Measurements from ENCODE around the gene CCDC85B. TPM values are rescaled to one million over a fixed set of nuclear protein-coding genes. Genes with fewer than 3 reads are reported as not detected.

Gene CCDC85B
- total RNA-seq, 1 donor from 2014 or later: 12.8 TPM

DNA sequence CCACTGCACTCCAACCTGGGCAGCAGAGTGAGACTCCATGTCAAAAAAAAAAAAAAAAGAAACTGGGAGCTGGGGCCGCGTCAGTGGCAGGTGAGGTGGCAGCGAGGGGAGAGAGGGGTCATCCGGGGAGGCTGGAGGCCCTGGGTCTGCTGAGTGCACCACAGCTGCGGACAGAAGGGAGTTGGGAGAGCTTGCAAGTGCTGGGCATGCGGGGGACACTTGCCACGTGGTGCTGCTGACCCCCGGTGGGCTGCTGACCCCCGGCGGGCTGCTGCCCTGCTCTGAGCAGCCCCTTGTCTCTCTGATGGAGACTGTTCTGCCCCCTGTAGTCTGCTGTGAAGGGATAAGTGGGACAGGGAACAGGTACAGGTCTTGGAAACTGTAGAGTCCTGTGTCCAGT is 31.4 kb downstream of the CCDC85B start:
- peak overlapping the region; percentile 2 for H3K4me3 Mint-ChIP-seq
- peaks cover 14% of the 10 kb centered on the region for H3K4me1 Mint-ChIP-seq
- H3K27ac Mint-ChIP-seq: no peak overlapping the region
- no peaks in the 10 kb centered on the region for H3K9me3 Mint-ChIP-seq
- H3K36me3 Mint-ChIP-seq: peaks cover 17% of the 10 kb centered on the region
- no peak for DNase-seq (ENCODE audit: low spot score in 2 of 2, unreplicated experiment in 2 of 2)
- H3K27me3 Mint-ChIP-seq (ENCODE audit: low read depth): no peaks in the 10 kb centered on the region
- TF ChIP-seq, protein P1, sequence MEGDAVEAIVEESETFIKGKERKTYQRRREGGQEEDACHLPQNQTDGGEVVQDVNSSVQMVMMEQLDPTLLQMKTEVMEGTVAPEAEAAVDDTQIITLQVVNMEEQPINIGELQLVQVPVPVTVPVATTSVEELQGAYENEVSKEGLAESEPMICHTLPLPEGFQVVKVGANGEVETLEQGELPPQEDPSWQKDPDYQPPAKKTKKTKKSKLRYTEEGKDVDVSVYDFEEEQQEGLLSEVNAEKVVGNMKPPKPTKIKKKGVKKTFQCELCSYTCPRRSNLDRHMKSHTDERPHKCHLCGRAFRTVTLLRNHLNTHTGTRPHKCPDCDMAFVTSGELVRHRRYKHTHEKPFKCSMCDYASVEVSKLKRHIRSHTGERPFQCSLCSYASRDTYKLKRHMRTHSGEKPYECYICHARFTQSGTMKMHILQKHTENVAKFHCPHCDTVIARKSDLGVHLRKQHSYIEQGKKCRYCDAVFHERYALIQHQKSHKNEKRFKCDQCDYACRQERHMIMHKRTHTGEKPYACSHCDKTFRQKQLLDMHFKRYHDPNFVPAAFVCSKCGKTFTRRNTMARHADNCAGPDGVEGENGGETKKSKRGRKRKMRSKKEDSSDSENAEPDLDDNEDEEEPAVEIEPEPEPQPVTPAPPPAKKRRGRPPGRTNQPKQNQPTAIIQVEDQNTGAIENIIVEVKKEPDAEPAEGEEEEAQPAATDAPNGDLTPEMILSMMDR (IDR thresholded peaks at IDR 0.05; ENCODE audit: unreplicated experiment): no peak

DNA sequence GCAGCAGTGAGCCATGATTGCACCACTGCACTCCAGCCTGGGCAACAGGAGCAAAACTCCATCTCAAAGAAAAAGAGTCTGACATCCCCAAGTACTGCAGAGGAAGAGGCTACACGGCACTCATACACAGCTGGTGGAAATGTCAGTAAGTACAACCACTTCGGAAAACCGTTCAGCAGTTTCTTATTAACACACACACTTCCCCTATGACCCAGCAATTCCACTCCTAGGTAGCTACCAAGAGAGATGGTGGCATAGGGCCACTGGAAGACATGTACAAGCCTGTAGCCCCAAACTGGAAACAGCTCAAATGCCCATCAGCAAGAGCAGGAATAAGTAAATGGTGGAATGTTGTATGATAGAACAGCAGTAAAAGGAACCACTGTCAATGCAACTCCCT is 32.1 kb downstream of the CCDC85B start:
- DNase-seq (ENCODE audit: low spot score in 2 of 2, unreplicated experiment in 2 of 2): no peak
- no peak overlapping the region for H3K27ac Mint-ChIP-seq
- no peaks in the 10 kb centered on the region for H3K9me3 Mint-ChIP-seq
- peaks cover 14% of the 10 kb centered on the region for H3K36me3 Mint-ChIP-seq
- H3K4me1 Mint-ChIP-seq: peaks cover 9% of the 10 kb centered on the region
- no peaks in the 10 kb centered on the region for H3K27me3 Mint-ChIP-seq (ENCODE audit: low read depth)
- TF ChIP-seq, protein P1 (IDR thresholded peaks at IDR 0.05; ENCODE audit: unreplicated experiment): no peak
- no peak overlapping the region for H3K4me3 Mint-ChIP-seq

DNA sequence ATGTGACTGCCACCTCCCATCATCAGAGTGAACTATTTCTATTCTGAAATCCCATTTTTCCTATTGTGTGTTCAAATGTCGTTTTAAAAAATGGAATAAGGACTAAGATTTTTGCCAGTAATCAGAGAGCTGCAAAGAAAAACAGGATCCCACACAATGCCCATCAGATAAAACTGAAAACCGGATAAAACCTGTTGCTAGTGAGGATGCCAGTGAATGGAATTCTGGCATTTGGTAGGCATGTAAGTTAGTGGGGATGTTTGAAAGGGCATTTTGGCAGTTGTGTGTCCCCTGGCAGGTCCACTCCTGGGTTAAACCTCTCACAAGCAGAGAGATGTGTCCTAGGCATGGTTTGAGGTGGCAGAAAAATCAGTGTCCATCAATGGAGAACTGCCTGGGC is 34.9 kb downstream of the CCDC85B start:
- H3K36me3 Mint-ChIP-seq: peaks cover 14% of the 10 kb centered on the region
- H3K4me1 Mint-ChIP-seq: peaks cover under 1% of the 10 kb centered on the region

DNA sequence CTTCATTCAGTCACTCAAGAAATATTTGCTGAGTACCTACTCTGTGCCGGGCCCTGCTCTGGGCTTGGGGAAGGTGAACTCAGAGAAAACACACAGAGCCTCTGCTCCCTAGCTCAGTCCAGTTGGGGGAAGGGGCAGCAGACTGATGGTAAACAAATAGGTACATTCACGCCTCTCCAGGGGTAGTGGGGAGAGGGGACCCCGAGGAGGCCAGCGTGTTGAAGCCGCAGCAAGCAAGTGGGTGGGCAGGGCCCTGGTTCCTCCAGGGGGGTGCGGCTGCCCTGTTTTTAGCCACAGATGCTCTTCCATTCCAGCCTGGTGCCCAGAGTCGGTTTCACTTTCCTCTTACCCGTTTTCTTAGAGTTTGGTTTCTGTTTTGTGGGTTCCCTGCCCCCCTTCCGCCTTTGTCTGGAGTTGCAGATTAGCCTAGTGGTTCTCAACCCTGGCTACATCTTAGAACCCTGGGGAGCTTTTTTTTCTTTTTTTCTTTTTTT is 37.5 kb downstream of the CCDC85B start:
- Mint-ChIP-seq H3K4me3 (no peak overlapping the region), H3K4me1 (no peaks in the 10 kb centered on the region), H3K27ac (no peak overlapping the region), H3K9me3 (no peaks in the 10 kb centered on the region), H3K36me3 (peaks cover 4% of the 10 kb centered on the region), H3K27me3 (ENCODE audit: low read depth) (no peaks in the 10 kb centered on the region)
- no peak for DNase-seq (ENCODE audit: low spot score in 2 of 2, unreplicated experiment in 2 of 2)
- TF ChIP-seq, protein P1 (IDR thresholded peaks at IDR 0.05; ENCODE audit: unreplicated experiment): no peak

More for the DNA sequence above, 34.9 kb downstream of the CCDC85B start:
- no peaks in the 10 kb centered on the region for H3K9me3 Mint-ChIP-seq
- H3K27ac Mint-ChIP-seq: no peak overlapping the region
- H3K27me3 Mint-ChIP-seq (ENCODE audit: low read depth): no peaks in the 10 kb centered on the region
- DNase-seq (ENCODE audit: low spot score in 2 of 2, unreplicated experiment in 2 of 2): no peak
- TF ChIP-seq, protein P1 (IDR thresholded peaks at IDR 0.05; ENCODE audit: unreplicated experiment): no peak
- no peak overlapping the region for H3K4me3 Mint-ChIP-seq

DNA sequence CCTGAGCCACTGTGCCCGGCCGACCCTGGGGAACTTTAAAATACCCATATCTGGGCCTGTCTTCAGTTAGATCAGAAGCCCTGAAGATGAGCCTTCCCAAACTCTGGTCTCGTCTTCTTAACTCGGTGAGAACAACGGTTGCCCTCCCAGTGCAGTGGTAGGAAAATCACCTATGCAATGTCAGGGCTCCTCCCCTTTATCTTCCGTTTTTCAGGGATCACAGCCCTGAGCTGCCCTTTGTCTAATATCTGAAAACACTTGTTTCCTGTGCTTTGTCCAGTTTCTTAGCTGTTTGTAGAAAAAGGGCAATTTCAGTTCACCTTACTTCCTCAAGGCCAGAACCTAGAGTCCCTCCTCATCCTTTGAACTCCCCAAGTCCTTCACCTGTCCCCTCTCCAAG is 38.2 kb downstream of the CCDC85B start:
- Mint-ChIP-seq H3K9me3 (no peaks in the 10 kb centered on the region), H3K27ac (no peak overlapping the region), H3K4me3 (no peak overlapping the region), H3K4me1 (no peaks in the 10 kb centered on the region), H3K27me3 (ENCODE audit: low read depth) (no peaks in the 10 kb centered on the region), H3K36me3 (no peaks in the 10 kb centered on the region)
- no peak for DNase-seq (ENCODE audit: low spot score in 2 of 2, unreplicated experiment in 2 of 2)
- TF ChIP-seq, protein P1 (IDR thresholded peaks at IDR 0.05; ENCODE audit: unreplicated experiment): no peak

All from mesothelial cell of epicardium (in vitro differentiated cells).